ENCODE data around the gene GOLGA8J.

DNA sequence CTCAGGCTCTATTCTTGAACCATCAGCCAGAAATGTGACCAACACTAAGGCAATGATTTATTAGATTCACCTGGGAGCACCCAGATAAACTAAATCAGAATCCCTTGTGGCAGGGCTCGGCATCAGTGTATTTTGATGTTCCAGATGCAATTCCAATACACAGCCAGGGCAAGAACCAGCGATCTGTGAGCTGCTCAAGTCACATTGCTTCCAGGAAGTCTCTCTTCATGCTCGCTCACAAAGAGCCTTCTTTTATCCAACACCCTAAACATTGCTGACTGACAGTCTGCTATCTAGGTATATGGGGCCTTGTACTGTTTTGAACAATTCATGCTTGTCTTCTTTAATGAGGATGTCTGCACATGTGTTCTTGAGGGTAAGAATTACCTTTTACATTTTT lies 40.9 kb upstream of the GOLGA8J start:
- TF ChIP-seq, protein P1, sequence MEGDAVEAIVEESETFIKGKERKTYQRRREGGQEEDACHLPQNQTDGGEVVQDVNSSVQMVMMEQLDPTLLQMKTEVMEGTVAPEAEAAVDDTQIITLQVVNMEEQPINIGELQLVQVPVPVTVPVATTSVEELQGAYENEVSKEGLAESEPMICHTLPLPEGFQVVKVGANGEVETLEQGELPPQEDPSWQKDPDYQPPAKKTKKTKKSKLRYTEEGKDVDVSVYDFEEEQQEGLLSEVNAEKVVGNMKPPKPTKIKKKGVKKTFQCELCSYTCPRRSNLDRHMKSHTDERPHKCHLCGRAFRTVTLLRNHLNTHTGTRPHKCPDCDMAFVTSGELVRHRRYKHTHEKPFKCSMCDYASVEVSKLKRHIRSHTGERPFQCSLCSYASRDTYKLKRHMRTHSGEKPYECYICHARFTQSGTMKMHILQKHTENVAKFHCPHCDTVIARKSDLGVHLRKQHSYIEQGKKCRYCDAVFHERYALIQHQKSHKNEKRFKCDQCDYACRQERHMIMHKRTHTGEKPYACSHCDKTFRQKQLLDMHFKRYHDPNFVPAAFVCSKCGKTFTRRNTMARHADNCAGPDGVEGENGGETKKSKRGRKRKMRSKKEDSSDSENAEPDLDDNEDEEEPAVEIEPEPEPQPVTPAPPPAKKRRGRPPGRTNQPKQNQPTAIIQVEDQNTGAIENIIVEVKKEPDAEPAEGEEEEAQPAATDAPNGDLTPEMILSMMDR (IDR thresholded peaks at IDR 0.05) = no peak
- no peak for TF ChIP-seq POLR2A (IDR thresholded peaks at IDR 0.05)
- no peak for TF ChIP-seq POLR2AphosphoS5 (IDR thresholded peaks at IDR 0.05)
- TF ChIP-seq EP300 (IDR thresholded peaks at IDR 0.05) = no peak

Data from gastroesophageal sphincter (tissue), 3 donors.